HG02642 (cell line): ENCODE measurements around the gene GRPR.
"Not testable (repeated sequence)": the region's sequence is repeated elsewhere in the genome, so short reads cannot be mapped to it uniquely, and the experiment has no call there.

Experiments used
- ATAC-seq: cut with Tn5 transposase; IDR thresholded peaks from one replicate; pipeline ENCODE4 v1.9.1; 2021; ENCODE audit warnings: mild to moderate bottlenecking; ENCODE audit not compliant: unreplicated experiment, poor library complexity

The GRPR gene

GRCh38 chrX:16136080-16136479 is 12.7 kb downstream of the GRPR start:
- no peak for ATAC-seq

DNA sequence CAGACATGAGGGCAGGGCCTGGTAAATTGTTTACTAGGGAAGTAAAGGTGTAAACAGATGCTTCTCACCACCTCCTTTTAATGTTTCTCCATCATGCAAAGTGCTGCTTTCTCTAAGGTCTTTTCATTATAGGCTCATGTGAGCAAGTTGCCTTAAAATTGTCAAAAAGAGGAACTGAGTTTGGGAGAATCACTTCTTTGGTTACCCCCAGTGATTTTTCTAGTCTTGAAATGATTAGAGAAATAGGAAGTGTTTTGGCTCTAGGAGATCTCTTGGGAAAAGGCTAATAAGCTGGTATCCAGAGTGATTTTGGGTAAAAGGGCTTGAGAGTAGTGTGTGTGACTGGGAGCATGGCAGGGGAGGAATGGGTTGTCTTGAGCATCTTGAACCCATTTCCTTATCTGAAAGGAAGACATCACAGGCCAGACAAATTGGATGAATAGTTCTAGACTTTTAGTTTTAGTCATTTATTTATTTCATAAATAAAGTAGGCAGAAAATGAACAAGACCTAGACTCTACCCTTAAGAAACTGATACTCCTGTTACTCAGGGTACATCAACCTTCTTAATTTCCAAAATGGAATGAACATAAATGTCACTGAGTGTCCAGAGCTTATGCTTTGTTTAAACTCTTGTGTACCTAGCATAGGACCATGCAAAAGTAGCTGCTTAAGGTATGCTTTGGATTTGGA is 14.2 kb downstream of the GRPR start:
- ATAC-seq: peak; percentile 82

GRCh38 chrX:16138108-16138427 is 14.7 kb downstream of the GRPR start:
- ATAC-seq: no peak

- no peak for ATAC-seq
These were observed 17.1 kb downstream of the GRPR start for GRCh38 chrX:16140448-16140847.

DNA sequence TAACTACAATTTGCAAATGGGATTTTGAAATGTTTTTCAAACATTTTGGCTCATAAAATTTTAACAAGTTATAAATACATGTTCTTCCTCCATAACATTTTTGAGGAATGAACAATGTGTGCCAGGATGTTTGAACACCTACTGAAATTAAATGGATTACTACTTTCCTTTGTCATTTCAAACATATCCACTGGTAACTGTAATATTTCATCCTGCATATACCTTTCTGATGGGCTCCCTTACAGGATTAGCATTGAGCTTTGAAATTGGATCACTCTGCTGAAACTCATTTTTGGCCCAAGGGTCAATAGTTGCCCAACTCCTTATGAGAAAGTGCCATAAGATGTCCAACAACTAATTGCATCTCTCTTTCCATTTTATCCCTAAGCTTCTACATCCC is 17.6 kb downstream of the GRPR start:
- ATAC-seq: no peak

- no peak for ATAC-seq
These were observed 18.3 kb downstream of the GRPR start for GRCh38 chrX:16141422-16142245.

DNA sequence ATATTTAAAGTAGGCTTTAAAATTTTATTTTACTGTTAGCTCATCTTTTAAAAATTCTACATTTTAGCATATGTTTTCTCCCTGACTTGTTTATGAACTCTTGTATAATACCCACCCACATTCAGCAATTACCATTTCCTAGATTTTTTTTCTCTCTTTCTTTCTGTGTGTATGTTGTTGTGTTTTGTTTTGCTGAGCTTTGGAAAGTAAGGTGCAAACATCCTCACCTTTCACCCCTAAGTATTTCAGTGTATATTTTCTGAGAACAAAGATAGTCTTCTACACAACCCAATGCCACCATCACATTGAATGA is 18.8 kb downstream of the GRPR start:
- ATAC-seq: no peak

GRCh38 chrX:16143968-16144367 is 20.6 kb downstream of the GRPR start:
- ATAC-seq: no peak

DNA sequence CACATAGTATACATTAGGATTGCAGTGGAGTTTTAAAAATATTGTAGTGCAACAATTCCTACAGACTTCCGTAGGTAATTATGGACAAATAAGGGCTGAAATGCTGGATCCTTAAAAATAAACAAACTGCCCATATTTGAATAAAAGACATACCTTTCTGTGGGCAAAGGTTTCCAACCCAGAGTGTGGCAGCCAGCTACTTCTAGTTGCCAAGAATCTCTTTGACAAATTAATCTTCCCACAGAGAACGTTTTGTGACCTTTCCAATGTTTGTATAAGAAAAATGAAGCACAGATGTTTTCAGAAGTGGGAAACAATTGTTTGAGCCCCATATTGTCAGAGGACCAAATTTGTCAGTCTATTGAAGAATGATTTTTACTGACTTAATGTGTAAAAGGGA is 21.1 kb downstream of the GRPR start:
- no peak for ATAC-seq

GRCh38 chrX:16145093-16145492 is 21.7 kb downstream of the GRPR start:
- ATAC-seq: not testable (repeated sequence)

DNA sequence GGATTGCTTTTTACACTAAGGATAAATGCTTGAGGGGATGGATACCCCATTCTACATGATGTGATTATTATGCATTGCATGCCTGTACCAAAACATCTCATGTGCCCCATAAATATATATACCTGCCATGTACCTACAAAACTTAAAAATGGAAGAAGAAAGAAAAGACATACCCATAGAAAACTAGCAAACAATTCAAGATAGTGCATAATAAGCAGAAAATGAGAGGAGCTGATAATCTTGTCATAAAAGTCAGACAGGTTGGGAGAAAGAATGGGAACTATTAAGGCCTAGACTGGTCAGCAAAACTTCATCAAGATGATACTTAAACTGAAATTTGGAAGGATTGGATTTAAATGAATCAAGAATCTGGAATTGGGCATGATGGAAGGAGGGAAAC is 22.3 kb downstream of the GRPR start:
- no peak for ATAC-seq

GRCh38 chrX:16148896-16149295 is 25.5 kb downstream of the GRPR start:
- no peak for ATAC-seq

DNA sequence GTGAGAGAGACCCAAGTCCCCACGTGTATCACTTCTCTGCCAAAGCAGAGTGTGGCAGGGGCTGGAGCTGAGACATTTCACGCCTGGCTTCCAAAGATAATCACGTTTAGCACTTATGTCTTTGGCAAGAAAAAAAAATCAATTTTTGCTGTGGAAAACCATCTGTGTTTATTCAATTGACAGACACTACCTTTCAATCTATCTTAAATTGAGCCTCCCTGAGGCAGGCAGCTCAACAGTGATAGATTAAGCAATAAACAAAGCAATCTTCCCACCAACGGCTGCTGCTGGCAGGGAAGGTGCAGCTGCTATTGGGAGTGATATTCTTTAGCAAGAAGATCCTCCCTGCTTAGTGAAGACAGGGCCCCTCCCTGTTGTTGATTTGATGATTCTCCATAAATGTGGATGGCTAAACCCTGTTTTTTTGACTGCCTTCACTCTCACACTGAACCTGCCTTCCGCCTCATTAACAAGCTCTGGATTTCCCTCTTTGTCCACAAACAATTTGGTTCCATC is 32.3 kb downstream of the GRPR start:
- ATAC-seq: no peak

GRCh38 chrX:16156692-16157331 is 33.4 kb downstream of the GRPR start:
- no peak for ATAC-seq

GRCh38 chrX:16160729-16161128 is 37.4 kb downstream of the GRPR start:
- no peak for ATAC-seq

DNA sequence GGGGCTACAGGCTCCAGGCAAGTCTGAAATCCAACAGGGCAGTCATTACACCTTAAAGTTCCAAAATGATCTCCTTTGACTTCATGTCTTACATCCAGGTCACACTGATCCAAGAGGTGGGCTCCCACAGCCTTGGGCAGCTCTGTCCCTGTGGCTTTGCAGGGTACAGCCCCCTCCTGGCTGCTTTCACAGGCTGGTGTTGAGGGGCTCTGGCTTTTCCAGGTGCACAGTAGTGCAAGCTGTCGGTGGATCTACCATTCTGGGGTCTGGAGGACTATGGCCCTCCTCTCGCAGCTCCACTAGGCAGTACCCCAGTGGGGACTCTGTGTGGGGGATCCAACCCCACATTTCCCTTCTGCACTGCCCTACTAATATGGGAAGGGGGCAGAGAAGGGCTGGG is 37.8 kb downstream of the GRPR start:
- ATAC-seq: not testable (repeated sequence)

GRCh38 chrX:16162391-16162790 is 39.0 kb downstream of the GRPR start:
- no peak for ATAC-seq

GRCh38 chrX:16164748-16165147 is 41.4 kb downstream of the GRPR start:
- ATAC-seq: no peak

DNA sequence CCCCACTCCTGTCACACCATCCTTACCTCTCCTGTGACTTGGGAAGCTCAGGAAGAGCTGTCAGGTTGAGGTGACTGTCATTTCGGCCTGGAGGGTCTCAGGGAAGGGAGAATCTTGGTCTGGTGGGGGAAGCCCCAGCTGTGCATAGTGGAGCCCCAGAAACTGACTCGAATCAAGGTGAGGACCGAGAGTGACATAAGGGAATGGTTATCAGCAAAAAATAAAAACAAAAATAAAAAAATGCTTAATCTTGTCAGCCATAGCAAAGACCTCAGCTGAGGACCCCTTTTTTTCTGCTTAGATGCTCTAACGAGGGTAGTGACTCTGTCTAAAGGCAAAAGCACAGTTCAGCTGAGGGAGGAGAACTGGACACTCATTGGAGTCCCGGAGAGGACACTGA is 43.8 kb downstream of the GRPR start, which contains the start of gene MAGEB17:
Gene MAGEB17 (plus strand): TSS at position 301 of the 400 bp plus-strand sequence. CDS start 2,902 bp downstream, outside the sequence.
- ATAC-seq: no peak

GRCh38 chrX:16171039-16171438 is 47.7 kb downstream of the GRPR start:
- no peak for ATAC-seq

DNA sequence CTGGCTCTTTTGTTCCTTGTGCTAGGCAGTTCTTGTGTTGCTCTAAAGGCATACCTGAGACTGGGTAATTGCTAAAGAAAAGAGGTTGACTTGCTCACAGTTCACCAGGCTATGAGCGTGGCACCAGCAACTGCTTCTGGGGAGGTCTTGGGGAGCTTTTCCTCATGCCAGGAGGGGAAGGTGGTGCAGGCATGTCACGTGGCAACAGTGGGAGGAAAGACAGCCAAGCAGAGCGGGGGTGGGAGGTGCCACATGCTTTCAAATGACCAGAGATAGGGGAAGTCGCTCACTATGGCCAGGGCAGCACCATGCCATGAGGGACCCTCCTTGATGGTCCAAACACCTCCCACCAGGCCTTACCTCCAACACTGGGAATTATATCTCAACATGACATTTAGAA is 48.6 kb downstream of the GRPR start:
- ATAC-seq: no peak
